ENCODE results near the gene FAM163A.

- TF ChIP-seq CTCF (IDR thresholded peaks at IDR 0.05) (no peak), POLR2A (IDR thresholded peaks at IDR 0.05) (no peak), EP300 (IDR thresholded peaks at IDR 0.05) (no peak), POLR2AphosphoS5 (IDR thresholded peaks at IDR 0.05) (no peak)
Observed at GRCh38 chr1:179825798-179826460, 82.8 kb downstream of the FAM163A start.

Measured in suprapubic skin (tissue), 4 donors.